Endothelial cell of umbilical vein (primary cell): ENCODE results near the gene ZFYVE28. TPM values are rescaled to one million over a fixed set of nuclear protein-coding genes. Genes with fewer than 3 reads are reported as not detected.

Experiments
- BruUV-seq: library from RNA; stranded (reverse); fragments of 400-500 nt; replicated peaks from 2 replicates; lab custom pipeline; 2021; lab: Mats Ljungman, UMichigan
- CTCF ChIA-PET: fragments of 300-600, 350-600 bp; sonication (Branson Sonifier 250); formaldehyde crosslinking; loops from one replicate; lab custom pipeline; 2021; ENCODE audit warnings: antibody characterized with exemption, inconsistent platforms; lab: Charles Lee
- POLR2A ChIA-PET: fragments of 300-600, 350-600 bp; sonication (Branson Sonifier 250); formaldehyde crosslinking; loops from one replicate; lab custom pipeline; 2021; ENCODE audit warnings: antibody characterized with exemption, inconsistent platforms; lab: Charles Lee
- DNase-seq: peaks from one replicate; pipeline ENCODE4 v3.0.0-alpha.2; 2011; ENCODE audit warnings: low read depth, low spot score
- FAIRE-seq: peaks from 2 replicates; lab custom pipeline; 2011; peaks lifted over from hg19 to GRCh38; lab: Jason Lieb, UNC
- H2AFZ ChIP-seq: 2 replicates; pipeline ENCODE4 v1.6.0; 2012; ENCODE audit warnings: low read depth, low read length, control low read depth, inconsistent platforms
- H3K27ac ChIP-seq: 2 replicates; pipeline ENCODE4 v1.5.1; 2011; ENCODE audit warnings: low read depth, mild to moderate bottlenecking, control low read depth, low read length, moderate library complexity; ENCODE audit not compliant: insufficient read depth
- H3K27me3 ChIP-seq, 2 experiments: 2 replicates each; pipeline versions ENCODE4 v1.6.0 to v1.6.1; 2011; ENCODE audit warnings: low read length in 2 of 2, mixed read lengths in 1 of 2; ENCODE audit not compliant: control insufficient read depth in 2 of 2, insufficient read depth in 2 of 2
- H3K36me3 ChIP-seq, 2 experiments: 2 replicates in 1 of 2; 3 replicates in 1 of 2; pipeline ENCODE4 v1.5.1; 2011; ENCODE audit warnings: low read length in 2 of 2, mild to moderate bottlenecking in 1 of 2, moderate library complexity in 1 of 2; ENCODE audit not compliant: control insufficient read depth in 2 of 2, insufficient read depth in 2 of 2; ENCODE audit errors: extremely low read depth in 1 of 2
- H3K4me1 ChIP-seq: 3 replicates; pipeline ENCODE4 v1.5.1; 2011; ENCODE audit warnings: mild to moderate bottlenecking, low read length; ENCODE audit not compliant: control insufficient read depth, insufficient read depth; ENCODE audit errors: extremely low read depth
- H3K4me2 ChIP-seq: 2 replicates; pipeline ENCODE4 v1.6.1; 2011; ENCODE audit warnings: low read length, control low read depth, mixed read lengths; ENCODE audit not compliant: insufficient read depth
- H3K4me3 ChIP-seq, 3 experiments: fragments of 200-600 bp in 1 of 3; sonication (generic), shearing (Covaris generic) in 1 of 3; replicated peaks in 1 of 3; 2 replicates each; pipeline ENCODE4 v1.5.1; 2011 to 2016; ENCODE audit warnings: control low read depth in 3 of 3, low read length in 3 of 3, mild to moderate bottlenecking in 2 of 3, inconsistent platforms in 1 of 3, low read depth in 1 of 3, moderate library complexity in 1 of 3; ENCODE audit not compliant: insufficient read depth in 1 of 3
- H3K79me2 ChIP-seq: 2 replicates; pipeline ENCODE4 v1.6.0; 2012; ENCODE audit warnings: low read length, inconsistent platforms; ENCODE audit not compliant: control insufficient read depth, insufficient read depth
- H3K9ac ChIP-seq: replicated peaks from 2 replicates; pipeline ENCODE3; 2011; ENCODE audit warnings: low read length, control low read depth; ENCODE audit not compliant: insufficient read depth; ENCODE audit errors: extremely low read depth
- H3K9me1 ChIP-seq: replicated peaks from 3 replicates; pipeline ENCODE4 v1.6.0; 2011; ENCODE audit warnings: mild to moderate bottlenecking, low read length; ENCODE audit not compliant: control insufficient read depth, insufficient read depth; ENCODE audit errors: extremely low read depth
- H3K9me3 ChIP-seq: replicated peaks from 2 replicates; pipeline ENCODE4 v1.5.1; 2012; ENCODE audit warnings: low read length, inconsistent platforms; ENCODE audit not compliant: control insufficient read depth, insufficient read depth
- H4K20me1 ChIP-seq: replicated peaks from 2 replicates; pipeline ENCODE3; 2011; ENCODE audit warnings: mild to moderate bottlenecking, low read length; ENCODE audit not compliant: control insufficient read depth, insufficient read depth; ENCODE audit errors: extremely low read depth
- CTCF ChIP-seq, 2 donors: IDR thresholded peaks; 1 replicate in 1 of 2; 2 replicates in 1 of 2; pipeline ENCODE4 v1.5.1; 2011; ENCODE audit warnings: low read length in 2 of 2, mild to moderate bottlenecking in 2 of 2, moderate library complexity in 2 of 2, control low read depth in 1 of 2, inconsistent platforms in 1 of 2, low read depth in 1 of 2; ENCODE audit not compliant: insufficient read depth in 1 of 2; ENCODE audit errors: extremely low read depth in 1 of 2
- EZH2 ChIP-seq: IDR thresholded peaks from 2 replicates; pipeline ENCODE4 v1.6.1; 2012; ENCODE audit warnings: borderline replicate concordance, low read depth, mild to moderate bottlenecking, moderate library complexity, low read length, inconsistent platforms; ENCODE audit not compliant: severe bottlenecking
- FOS ChIP-seq: IDR thresholded peaks from 2 replicates; pipeline ENCODE4 v1.6.1; 2011; ENCODE audit warnings: mild to moderate bottlenecking, low read length, moderate library complexity, borderline replicate concordance; ENCODE audit not compliant: insufficient read depth
- GATA2 ChIP-seq: IDR thresholded peaks from 2 replicates; pipeline ENCODE4 v1.7.0; 2011; ENCODE audit warnings: low read depth, mild to moderate bottlenecking, moderate library complexity, mixed read lengths, low read length; ENCODE audit not compliant: insufficient read length, insufficient read depth
- JUN ChIP-seq: IDR thresholded peaks from 2 replicates; pipeline ENCODE4 v1.6.1; 2011; ENCODE audit warnings: borderline replicate concordance, low read depth; ENCODE audit not compliant: insufficient read length, insufficient read depth
- MAX ChIP-seq: IDR thresholded peaks from 2 replicates; pipeline ENCODE4 v1.6.1; 2011; ENCODE audit not compliant: insufficient read depth, insufficient read length
- MYC ChIP-seq: IDR thresholded peaks from one replicate; pipeline ENCODE4 v1.6.1; 2011; ENCODE audit warnings: mild to moderate bottlenecking, low read depth, low read length
- POLR2A ChIP-seq: IDR thresholded peaks from 2 replicates; pipeline ENCODE4 v1.6.1; 2012; ENCODE audit warnings: low read depth, mild to moderate bottlenecking, control low read depth, low read length
- POLR2AphosphoS5 ChIP-seq: IDR thresholded peaks from 2 replicates; pipeline ENCODE4 v1.6.1; 2012; ENCODE audit warnings: low read depth, mild to moderate bottlenecking, control low read depth, low read length, moderate library complexity; ENCODE audit not compliant: insufficient read depth
- dilution Hi-C: fragments of 300-500 bp; cut with MboI; formaldehyde crosslinking; loops from one replicate; pipeline ENCODE4 v1.15.0; 2019; ENCODE audit warnings: low sequenced_read_pairs; ENCODE audit not compliant: extremely low pct_ligation_motif_present
- intact Hi-C: fragments of 100-400 bp; cut with micrococcal nuclease; formaldehyde crosslinking; loops from one replicate; pipeline ENCODE4 v1.10.0; 2022
- polyA plus RNA-seq, 4 experiments: library from polyadenylated mRNA; depleted of rRNA in 3 of 4; stranded (reverse) in 3 of 4; unstranded in 1 of 4; fragments of >200 nt; gene quantifications; 2 replicates each; pipeline versions ENCODE4 v1.2.1 to v1.2.3, GENCODE V29; 2011 to 2012; ENCODE audit warnings: missing spikeins in 1 of 4
- total RNA-seq: library from RNA; stranded (reverse); gene quantifications from 2 replicates; pipeline ENCODE4 v1.2.3, GENCODE V29; 2021

ZFYVE28 gene
- total and polyA plus RNA-seq, 2 donors (not counting 3 experiments of a cell fraction or from before 2014, with no cell fraction given): 5.8 to 7.1 TPM

GRCh38 chr4:2366252-2367192 is 51.9 kb downstream of the ZFYVE28 start:
- no TSS peak for BruUV-seq
- ChIA-PET CTCF (interaction anchor here (0.7 to 0.8 kb wide), 2 partner anchors 31 to 146 kb away, joined by 3 to 4 read pairs; no protein-coding TSS in a partner anchor), POLR2A (no interaction called here)
- TF ChIP-seq POLR2A (no peak), JUN (no peak), MYC (no peak), MAX (no peak), FOS (no peak), CTCF (IDR thresholded peaks at IDR 0.05; ENCODE audit: extremely low read depth in 1 of 2, insufficient read depth in 1 of 2, low read depth in 1 of 2, low read length in 2 of 2) (no peak), EZH2 (no peak), GATA2 (no peak), POLR2AphosphoS5 (no peak)
- Histone ChIP-seq H3K4me3 (no peak overlapping the region), H3K27ac (no peak overlapping the region), H2AFZ (no peak overlapping the region), H3K4me1 (no peaks in the 10 kb centered on the region), H3K27me3 (no peaks in the 10 kb centered on the region), H3K9ac (no peak overlapping the region), H4K20me1 (no peaks in the 10 kb centered on the region), H3K36me3 (no peaks in the 10 kb centered on the region), H3K9me3 (no peaks in the 10 kb centered on the region), H3K79me2 (no peaks in the 10 kb centered on the region), H3K9me1 (no peaks in the 10 kb centered on the region), H3K4me2 (no peak overlapping the region)
- dilution Hi-C loops: no loop called here
- intact Hi-C loops: no loop called here
- DNase-seq (no peak), FAIRE-seq (no peak)
